Esophagus muscularis mucosa (tissue), 4 donors: ENCODE measurements around the gene SLC7A6.

ENCODE experiments used
- EP300 ChIP-seq: sonication (generic); formaldehyde crosslinking; IDR thresholded peaks from one replicate; pipeline ENCODE4 v1.6.1; 2017; ENCODE audit warnings: antibody characterized with exemption
- POLR2A ChIP-seq: fragments of 450-650 bp; IDR thresholded peaks from one replicate; pipeline ENCODE4 v1.6.1; 2017; ENCODE audit warnings: antibody characterized with exemption, moderate library complexity, mild to moderate bottlenecking, low read depth
- TF ChIP-seq, protein P1 (sequence below), 3 experiments: fragments of 200-600 bp in 2 of 3; fragments of 450-650 bp in 1 of 3; sonication (generic) in 2 of 3; IDR thresholded peaks; one replicate each; pipeline ENCODE4 v1.5.1; 2017 to 2019; ENCODE audit warnings: antibody characterized with exemption in 3 of 3, mild to moderate bottlenecking in 2 of 3, moderate library complexity in 1 of 3

GRCh38 chr16:68344252-68344651 lies 79.9 kb downstream of the SLC7A6 start:
- TF ChIP-seq, protein P1, sequence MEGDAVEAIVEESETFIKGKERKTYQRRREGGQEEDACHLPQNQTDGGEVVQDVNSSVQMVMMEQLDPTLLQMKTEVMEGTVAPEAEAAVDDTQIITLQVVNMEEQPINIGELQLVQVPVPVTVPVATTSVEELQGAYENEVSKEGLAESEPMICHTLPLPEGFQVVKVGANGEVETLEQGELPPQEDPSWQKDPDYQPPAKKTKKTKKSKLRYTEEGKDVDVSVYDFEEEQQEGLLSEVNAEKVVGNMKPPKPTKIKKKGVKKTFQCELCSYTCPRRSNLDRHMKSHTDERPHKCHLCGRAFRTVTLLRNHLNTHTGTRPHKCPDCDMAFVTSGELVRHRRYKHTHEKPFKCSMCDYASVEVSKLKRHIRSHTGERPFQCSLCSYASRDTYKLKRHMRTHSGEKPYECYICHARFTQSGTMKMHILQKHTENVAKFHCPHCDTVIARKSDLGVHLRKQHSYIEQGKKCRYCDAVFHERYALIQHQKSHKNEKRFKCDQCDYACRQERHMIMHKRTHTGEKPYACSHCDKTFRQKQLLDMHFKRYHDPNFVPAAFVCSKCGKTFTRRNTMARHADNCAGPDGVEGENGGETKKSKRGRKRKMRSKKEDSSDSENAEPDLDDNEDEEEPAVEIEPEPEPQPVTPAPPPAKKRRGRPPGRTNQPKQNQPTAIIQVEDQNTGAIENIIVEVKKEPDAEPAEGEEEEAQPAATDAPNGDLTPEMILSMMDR (IDR thresholded peaks at IDR 0.05), result no peak
- TF ChIP-seq POLR2A (no peak), EP300 (no peak)
